HTERT RPE-1 (cell line): ENCODE data around the gene CTNNA2.
"Not testable (repeated sequence)": the region's sequence is repeated elsewhere in the genome, so short reads cannot be mapped to it uniquely, and the experiment has no call there.

Source experiments
- in situ Hi-C: fragments of 300-500 bp; cut with MboI; formaldehyde crosslinking; loops from 4 replicates; pipeline ENCODE4 v1.14.3; 2020; ENCODE audit warnings: low sequenced_read_pairs

CTNNA2 gene

DNA sequence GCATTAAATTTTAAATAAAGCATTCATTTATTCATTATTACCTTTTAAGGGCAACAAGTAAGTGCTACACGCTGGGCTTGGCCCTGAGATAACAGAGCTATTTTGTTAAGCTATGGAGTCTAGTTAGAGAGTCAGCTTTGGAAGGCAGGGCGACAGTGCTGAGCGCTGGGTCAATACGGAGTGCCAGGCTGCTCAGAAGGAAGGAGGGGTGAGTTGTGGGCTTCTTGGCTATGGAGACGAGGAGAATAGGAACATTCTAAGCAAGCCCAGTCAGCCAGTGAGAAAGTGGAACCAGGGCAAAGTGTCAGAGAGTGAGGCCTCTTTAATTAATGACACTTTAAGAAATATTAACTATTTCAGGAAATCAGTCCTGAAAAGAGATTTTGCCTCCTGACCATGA lies 503.3 kb downstream of the CTNNA2 start:
- in situ Hi-C loops = no loop called here

DNA sequence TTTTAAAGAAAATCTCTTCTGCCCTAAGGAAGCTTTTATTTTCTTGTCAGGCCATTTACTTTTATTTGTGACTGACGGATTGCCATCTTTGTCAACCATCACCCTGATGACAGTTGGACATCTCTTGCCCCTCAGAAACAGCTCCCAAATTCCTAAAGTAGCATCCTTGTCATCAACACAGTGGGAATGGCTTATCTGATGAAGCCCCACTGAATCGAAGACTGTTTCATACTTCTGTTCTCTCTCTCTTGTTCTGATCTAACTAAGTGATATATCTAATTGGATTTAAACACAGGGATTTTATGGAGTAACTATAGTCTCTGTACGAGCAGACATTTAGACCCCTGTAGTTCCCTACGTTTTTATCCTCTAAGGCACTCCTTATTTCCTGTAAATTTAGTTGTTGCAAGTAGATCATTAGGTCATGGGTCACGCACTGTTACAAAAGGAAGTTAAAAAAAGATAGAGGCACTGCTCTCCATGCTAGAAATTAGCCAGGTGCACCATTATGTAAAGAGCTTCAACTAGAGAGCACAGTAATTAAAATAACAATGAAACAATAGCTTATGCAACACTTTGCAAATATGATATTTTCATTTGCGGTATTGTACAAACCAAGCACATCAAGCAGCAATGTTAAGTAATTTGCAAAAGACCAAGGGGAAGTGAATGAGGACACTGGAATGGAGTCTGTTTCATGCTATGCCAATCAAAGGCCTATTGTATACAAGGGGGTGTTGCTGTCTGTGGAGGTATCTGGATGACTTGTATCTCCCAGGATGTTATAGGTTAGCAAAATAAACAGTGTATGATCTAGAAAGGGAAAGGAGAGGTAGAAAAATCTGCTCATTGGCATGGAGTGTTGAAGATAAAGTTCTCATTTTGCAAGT lies 507.0 kb downstream of the CTNNA2 start:
- in situ Hi-C loops = no loop called here

DNA sequence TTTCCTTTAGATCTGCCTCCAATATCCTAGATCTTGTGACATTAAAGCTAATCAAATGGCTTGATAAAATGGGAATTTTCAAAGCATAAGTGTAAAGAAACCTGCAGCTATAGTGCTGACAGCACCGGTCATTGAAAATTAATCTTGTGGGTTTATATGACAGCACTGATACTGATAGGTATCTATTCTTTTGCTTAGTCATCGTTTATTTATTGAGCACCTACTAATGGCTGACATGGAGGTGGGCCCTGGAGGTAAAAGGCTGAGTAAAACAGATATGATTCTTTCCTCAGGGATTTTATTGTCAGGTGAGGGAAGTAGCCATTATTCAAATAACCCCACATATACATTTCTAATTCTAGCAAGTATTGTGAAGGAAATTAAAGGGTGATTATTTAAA lies 509.2 kb downstream of the CTNNA2 start:
- in situ Hi-C loops = no loop called here

DNA sequence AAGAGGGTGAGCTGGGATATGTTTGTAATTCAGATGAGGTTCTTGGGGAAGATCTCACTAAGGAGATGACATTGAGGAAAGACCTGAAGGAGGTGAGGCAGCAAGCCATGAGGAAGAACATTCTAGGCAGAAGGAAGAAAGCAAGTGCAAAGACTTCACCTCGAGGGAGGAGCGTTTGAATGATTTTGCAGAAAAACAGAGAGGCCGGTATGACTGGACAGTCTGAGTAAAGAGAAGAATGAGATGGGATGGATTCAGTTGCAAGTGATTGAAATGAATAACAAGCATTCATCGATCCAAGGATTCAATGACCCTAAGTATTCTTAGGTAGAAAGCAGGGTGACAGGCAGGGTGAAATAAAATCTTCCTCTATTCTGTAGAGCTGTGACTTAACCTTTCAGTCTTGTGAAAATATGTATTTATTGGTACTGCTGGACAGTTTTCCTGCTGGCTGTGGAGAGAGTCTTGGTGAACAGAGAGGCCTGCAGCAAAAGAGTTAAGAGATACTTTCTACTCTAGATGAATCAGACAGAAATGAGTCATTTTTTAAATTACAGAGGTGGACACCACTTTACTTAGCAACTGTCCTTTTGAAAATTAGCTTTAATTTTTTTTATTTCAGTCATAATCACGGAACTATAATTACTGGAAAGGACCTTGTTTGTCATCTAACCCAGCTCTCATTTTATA lies 513.3 kb downstream of the CTNNA2 start:
- in situ Hi-C loops = no loop called here

DNA sequence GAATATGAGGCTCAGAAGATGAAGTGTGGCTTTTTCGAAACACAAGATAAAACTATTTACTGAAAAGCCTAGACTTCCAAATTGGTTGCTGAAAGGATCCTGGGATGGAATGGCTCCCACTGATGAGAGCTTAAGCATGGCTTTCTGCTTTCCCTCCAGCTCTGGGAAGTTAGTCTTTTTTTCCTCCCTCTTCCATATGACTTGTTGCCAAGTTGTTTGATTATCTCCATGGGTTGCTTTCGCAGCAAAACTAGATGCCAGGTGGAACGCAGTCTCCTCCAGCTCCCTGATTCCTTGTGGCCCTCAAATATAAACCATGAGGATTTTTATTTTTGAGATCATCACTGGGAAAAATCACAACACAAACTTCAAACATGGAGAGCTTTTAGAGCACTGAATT lies 515.2 kb downstream of the CTNNA2 start:
- in situ Hi-C loops = no loop called here

DNA sequence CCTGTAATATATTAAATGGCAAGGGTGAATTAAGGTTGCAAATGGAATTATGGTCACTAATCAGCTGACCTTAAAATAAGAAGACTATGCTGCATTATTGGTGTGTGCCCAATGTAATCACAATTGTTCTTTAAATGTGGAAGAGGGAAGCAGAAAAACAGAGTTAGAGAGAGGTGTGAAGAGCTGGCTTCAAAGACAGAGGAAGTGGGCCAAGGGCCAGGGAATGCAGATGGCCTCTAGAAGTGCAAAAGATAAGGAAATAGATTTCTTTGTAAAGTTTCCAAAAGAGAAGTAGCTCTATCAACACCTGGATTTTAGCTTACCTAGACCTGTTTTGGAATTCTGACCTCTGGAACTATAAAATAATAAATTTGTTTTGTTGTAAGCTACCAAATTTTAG lies 515.7 kb downstream of the CTNNA2 start:
- in situ Hi-C loops = no loop called here

DNA sequence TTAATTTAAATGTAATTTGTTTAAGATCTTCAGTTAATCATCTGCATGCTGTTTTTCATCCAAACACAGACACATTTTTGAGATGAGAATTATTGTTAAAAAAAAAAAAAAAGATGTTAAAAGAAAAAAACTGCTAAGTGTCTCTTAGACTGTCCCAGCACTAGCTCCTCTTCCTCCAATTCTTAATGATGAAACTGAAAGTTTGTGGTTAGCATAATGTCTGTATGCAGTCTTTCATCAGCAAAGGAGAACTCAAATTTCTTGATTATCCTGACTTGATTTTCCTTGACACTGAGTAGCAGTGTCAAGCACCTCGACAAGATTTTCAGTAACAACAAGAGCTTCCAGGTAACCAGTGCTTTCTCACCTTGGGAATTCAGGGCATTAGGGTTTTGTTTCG lies 517.3 kb downstream of the CTNNA2 start:
- in situ Hi-C loops = no loop called here

DNA sequence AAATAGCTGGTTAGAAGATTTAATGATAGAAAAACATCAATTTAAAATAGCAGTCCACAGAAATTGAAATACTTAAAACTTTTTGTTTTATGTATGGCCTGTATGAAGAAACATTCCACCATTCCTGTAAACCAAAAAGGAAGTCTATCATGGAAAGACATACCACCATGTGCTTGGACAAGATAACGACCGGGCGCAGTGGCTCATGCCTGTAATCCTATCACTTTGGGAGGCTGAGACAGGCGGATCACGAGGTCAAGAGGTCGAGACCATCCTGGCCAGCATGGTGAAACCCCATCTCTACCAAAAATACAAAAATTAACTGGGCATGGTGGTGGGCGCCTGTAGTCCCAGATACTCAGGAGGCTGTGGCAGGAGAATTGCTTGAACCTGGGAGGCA lies 519.8 kb downstream of the CTNNA2 start:
- in situ Hi-C loops = not testable (repeated sequence)

DNA sequence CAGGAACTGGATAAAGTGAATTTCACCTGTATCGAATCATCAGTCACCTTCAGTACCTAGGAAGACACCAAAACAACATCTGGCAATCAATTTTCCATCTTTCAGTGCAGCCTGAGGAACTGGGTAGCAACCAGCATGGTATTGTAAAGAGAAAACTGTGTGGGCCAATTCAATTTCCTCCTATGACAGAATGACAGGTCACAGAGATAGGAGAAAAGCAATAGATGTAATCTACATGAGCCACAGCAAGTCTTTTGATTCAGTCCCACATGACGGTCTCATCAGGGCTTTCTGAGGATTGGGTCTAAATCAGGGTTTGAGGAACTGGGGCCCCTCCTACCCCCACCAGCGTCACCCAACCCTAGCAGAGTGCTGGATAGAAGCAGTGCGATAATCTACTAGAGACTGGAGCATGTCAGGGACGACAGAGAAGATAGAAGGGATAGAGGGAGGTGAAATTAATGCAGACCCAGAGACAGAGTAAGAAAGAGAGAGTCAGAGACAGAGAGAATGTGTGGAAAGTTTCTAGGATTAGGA lies 523.0 kb downstream of the CTNNA2 start:
- in situ Hi-C loops = no loop called here

DNA sequence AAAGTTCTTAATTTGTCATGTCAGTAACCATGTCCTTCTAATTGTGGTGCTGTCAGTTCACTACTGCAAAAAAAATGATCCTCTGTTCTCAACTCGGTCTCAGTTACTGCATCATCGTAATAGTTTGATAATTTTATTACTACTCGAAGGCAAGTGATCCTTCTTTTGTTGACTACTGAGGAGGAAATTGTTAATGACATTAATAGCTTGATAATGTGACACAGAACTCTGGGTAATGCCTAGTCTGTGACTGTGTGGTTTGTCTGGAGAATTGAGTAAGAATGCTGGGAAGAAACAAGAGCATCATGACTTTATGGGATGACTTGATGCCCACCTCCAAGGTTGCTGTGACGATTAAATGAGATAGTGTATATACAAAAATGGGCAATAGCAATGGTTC lies 524.5 kb downstream of the CTNNA2 start:
- in situ Hi-C loops = no loop called here

DNA sequence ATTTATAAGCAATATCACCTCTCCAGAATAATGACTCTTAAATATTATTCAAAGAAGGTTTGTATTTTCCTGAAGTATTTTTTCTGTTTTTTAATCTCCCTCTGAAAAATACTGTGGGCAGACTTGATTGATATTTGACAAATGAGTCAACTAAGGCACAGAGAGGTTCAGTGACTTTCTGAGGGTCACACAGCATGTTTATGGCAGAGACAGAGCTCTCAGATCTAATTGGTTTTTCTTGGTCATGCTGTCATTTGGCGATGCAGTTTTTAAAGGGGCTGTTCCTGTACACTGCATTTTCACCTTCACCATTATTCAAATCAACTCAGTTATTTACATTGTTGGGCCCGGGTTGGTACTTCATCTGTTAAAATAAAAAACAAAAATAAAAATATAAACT lies 527.4 kb downstream of the CTNNA2 start:
- in situ Hi-C loops = no loop called here

DNA sequence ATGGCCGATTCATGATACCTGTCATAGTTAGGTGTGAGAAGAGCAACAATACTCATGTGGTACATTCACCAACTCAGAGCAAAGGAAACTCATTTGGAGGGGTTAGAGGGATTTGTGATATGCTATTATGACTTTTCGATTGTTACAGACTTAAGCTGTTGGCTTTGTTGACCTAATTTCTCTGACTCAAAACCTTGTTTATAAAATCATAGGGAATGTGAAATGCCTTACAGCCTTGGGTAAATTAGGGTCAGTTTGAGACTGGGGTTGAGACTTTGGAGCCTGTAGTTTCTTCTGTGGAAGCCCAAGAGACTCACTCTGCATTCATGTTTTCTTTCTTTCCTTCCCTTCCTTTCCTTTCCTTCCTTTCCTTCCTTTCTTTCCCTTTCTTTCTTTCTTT lies 529.8 kb downstream of the CTNNA2 start:
- in situ Hi-C loops = no loop called here

DNA sequence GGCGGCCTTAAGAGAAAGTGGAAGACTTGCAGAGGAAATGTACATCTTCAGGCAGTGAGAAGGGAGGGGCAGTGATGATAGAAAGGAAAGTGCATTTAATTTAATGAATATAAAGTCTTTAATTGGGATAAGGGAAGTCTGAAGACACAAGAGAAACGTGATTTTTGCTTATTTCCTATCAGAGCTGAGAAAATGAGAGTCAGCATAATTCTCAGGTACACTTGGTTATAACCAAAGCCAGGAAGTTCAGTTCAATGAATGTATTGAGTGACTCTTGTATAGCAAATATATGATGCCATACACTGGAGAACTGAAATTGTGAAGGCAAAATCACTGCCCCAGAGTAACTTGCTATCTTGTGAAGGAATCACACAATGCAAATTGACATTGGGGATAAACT lies 535.4 kb downstream of the CTNNA2 start:
- in situ Hi-C loops = no loop called here

DNA sequence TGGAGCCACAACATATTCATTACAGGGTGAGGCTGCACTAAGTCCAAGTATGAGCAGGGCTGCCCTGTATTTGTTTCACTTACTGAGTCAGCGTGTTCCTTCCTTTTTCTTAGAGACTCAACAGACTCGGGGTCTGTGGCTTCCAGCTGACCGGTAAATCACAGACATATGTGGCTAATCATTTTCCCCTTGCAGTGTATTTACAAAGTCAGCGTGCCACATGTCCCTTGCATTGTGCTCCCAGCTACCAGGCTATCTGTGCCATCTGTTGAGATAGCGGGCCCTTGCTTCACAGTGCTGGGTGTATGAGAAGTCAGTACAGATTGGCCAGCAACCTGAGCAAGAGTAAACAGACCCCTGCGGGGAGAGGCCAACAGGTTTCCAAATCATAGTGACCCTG lies 537.4 kb downstream of the CTNNA2 start:
- in situ Hi-C loops = no loop called here

DNA sequence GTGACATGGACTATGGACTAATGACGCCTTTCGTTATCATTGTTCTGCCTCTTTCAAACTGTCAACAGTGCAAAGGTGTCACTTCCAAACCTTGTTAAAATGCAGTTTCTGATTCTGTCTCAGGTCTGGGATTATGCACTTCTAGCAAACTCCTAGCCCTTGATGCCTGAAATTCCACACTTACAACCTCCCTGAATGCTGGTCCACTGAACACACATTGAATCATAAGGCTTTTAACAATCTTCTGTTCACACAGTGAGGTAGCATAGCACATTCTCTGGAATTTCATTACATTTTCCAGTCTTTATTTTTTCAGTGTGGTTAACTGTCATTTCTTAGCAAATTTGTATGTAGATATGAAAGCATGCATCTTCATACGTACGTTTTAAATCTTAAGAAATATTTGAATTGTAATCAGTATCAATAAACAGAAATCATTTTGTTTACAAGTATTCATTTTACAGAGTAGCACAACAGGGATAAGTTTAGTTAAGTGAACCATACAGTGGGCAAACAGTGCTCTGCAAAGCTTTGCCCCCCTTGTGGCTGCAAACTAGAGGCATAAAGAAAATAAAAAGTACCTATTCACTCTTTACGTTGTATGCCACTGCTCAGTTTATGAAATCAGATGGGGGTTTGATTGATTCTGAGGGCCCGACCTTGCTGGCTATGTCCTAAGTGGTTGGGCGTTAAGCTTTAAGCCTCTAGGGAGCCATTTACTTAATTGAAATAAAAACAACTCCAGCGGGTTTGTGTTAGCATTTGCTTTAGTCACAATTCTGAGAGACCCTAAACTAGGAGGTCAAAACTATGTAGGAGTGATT lies 540.9 kb downstream of the CTNNA2 start:
- in situ Hi-C loops = no loop called here

DNA sequence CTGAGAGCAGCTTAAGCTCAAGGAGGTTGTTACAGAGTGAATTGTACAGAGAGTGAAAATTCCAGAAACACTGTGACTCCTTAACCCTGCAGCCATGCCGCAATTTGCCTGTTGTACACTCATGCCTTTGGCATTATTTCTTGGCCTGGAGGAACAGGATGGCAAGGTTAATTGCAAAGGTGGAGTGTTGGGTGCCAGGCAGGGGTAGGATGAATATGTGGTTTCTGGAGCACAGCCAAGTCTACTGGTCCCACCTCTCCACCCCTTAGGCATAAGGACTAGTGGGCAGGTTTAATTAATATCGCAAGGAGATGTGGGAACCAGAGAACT lies 541.5 kb downstream of the CTNNA2 start:
- in situ Hi-C loops = no loop called here

DNA sequence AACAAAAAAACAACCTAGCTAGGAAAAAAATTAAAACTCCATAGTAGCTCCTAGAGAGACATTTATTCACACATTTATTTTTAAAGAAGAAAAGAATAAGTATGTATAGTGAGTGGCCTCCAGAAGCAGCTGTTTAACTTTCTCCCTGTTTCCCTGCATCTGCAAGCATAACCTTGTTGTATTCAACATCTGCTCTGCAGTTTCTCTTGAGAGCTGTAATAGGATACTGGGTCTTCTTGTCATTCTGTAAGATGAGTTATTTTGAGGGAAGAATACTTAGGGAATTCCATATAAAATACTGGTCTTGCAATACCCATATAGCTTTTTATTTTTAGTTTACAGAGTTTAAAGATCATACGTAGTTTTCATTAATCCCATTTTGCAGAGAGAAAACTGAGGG lies 545.1 kb downstream of the CTNNA2 start:
- in situ Hi-C loops = no loop called here

DNA sequence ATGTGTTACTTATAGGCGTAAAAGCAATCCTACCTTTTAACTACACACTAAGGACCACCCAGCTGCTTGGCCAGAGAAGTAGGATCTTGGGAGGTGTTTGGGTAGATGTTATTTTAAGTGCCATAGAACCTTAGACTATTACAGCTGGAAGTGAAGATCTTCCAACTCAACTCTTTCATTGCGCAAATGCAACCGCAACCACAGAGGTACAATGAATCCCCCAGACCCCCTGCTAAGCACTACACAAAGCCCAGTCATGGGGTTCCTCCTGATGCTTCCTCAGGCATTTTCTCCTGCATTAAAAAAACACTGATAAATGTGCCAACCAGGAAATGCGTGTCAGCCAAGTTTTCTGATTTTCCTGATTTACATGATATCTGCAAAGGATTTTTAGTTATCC lies 545.7 kb downstream of the CTNNA2 start:
- in situ Hi-C loops = no loop called here

DNA sequence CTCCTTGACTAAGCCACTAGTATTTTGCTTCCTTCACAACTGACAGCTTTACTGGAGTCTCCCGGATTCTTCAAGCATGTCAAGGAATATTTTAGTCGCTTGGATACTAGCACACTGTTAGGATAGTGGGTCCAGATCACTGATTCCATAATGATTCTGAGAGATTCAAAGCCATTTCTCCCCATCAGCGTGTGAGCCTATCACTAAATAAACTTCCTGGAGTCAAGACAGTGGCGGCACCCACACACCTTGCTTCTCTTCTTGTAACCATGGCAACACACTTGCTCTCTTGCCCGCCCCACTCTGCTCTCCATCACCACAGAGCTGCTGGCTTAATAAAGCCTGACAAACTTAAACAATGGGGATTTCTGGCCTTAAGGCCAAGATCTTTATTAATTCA lies 546.6 kb downstream of the CTNNA2 start:
- in situ Hi-C loops = no loop called here

DNA sequence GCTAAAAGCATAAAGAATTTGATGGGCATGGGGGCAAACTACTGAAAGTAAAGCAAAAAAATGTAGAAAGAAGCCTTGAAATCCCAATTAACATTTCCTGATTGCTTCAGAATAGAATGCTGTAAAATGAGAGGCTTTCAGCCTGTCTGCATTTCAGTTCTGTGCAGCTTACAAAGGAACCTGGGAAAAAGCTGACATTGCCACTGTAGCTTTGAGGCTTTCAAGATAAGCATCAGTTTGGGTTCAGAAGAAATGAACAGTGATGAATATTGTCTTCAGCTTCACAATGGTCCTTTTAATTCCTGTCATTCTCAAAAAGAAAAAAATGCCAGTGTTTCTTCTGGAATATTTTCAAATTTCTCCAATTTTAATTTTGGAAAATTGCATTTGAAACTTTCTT lies 549.0 kb downstream of the CTNNA2 start:
- in situ Hi-C loops = no loop called here

DNA sequence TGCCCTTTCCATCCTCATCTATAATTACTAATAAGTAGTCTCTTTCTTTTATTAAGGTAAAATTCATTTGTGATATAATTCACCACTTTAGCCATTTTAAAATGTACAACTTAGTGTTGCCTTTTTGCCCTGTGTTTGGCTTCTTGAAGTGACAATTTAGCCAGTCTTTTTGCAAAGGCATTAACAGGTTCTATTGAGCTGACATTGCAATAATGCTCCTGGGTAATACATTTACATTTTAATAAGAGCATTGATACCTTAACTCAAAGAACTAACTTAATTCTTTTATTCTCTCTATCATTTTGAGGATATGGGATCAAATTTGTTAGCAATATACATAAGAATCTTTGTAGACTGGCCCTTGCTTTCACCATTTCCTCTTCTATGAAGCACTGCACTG lies 549.4 kb downstream of the CTNNA2 start:
- in situ Hi-C loops = no loop called here
